Measurements from ENCODE around the gene MTMR2.

DNA sequence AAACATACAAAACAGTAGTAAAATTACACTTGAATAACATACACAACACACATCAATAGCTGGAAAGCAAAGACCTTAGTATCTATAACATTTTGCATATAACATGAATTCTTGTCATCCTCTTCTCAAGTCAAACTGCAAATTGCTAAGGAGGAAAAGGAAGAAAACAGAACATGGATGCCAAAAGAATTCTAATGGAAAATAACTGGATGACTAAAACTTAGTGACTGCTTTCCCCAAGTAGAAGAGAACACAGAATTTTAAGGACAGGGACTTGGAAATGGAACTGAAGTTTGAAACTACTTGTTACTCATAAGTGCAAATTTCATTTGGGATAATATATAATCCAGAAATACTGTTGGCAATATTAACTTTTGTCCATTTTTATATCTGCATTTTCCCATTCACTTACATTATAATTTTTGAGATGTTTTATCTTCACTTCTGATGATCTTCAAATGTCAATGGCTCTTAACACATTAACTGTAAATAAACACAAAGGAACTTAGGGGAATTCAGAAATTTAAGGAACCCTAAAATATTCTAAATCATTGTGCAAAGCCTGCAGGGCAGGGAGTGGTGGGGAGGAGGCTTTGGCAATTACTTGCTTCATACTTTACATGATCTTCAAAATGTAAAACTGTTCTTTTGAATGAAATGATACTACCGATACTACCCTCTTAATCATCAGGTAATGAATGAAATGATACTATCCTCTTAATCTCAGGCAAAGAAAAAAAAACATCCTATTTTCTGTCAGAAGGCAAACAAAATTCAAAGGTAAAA lies 9.9 kb downstream of the MTMR2 start:
- TF ChIP-seq, protein P1, sequence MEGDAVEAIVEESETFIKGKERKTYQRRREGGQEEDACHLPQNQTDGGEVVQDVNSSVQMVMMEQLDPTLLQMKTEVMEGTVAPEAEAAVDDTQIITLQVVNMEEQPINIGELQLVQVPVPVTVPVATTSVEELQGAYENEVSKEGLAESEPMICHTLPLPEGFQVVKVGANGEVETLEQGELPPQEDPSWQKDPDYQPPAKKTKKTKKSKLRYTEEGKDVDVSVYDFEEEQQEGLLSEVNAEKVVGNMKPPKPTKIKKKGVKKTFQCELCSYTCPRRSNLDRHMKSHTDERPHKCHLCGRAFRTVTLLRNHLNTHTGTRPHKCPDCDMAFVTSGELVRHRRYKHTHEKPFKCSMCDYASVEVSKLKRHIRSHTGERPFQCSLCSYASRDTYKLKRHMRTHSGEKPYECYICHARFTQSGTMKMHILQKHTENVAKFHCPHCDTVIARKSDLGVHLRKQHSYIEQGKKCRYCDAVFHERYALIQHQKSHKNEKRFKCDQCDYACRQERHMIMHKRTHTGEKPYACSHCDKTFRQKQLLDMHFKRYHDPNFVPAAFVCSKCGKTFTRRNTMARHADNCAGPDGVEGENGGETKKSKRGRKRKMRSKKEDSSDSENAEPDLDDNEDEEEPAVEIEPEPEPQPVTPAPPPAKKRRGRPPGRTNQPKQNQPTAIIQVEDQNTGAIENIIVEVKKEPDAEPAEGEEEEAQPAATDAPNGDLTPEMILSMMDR (IDR thresholded peaks at IDR 0.05 in 8 of 11, conservative IDR thresholded peaks at IDR 0.05 in 3 of 11), result no peak
- TF ChIP-seq POLR2A (IDR thresholded peaks at IDR 0.05), result no peak
